Tibial nerve (tissue), 4 donors: Measurements from ENCODE around the gene LACTBL1. TPM values are rescaled to one million over a fixed set of nuclear protein-coding genes. Genes with fewer than 3 reads are reported as not detected.

Source experiments
- DNase-seq, 2 donors: peaks; one replicate each; pipeline ENCODE4 v3.0.0-alpha.2; 2019; ENCODE audit warnings: low spot score in 2 of 2
- H3K27ac ChIP-seq, 4 donors: fragments of 200-600 bp; sonication (generic) in 3 of 4; one replicate each; pipeline ENCODE4 v1.5.1; 2017 to 2019; ENCODE audit warnings: mild to moderate bottlenecking in 1 of 4
- H3K27me3 ChIP-seq, 2 donors: fragments of 200-600 bp; sonication (generic) in 1 of 2; one replicate each; pipeline versions ENCODE4 v1.5.1 to v1.6.0; 2017 to 2019
- H3K36me3 ChIP-seq, 3 donors: fragments of 200-600 bp; sonication (generic); one replicate each; pipeline ENCODE4 v1.5.1; 2018 to 2019
- H3K4me1 ChIP-seq, 4 donors: fragments of 200-600 bp; sonication (generic) in 3 of 4; one replicate each; pipeline ENCODE4 v1.5.1; 2017 to 2019
- H3K4me3 ChIP-seq, 4 donors: fragments of 200-600 bp; sonication (generic) in 3 of 4; one replicate each; pipeline ENCODE4 v1.5.1; 2017 to 2019; ENCODE audit warnings: mild to moderate bottlenecking in 1 of 4, moderate library complexity in 1 of 4
- H3K9me3 ChIP-seq, 4 donors: fragments of 200-600 bp; sonication (generic) in 3 of 4; one replicate each; pipeline ENCODE4 v1.5.1; 2017 to 2019
- EP300 ChIP-seq, 2 donors: sonication (generic); formaldehyde crosslinking; IDR thresholded peaks; one replicate each; pipeline ENCODE4 v1.6.1; 2017; ENCODE audit warnings: antibody characterized with exemption in 2 of 2, mild to moderate bottlenecking in 1 of 2
- POLR2A ChIP-seq, 2 donors: fragments of 450-650 bp; IDR thresholded peaks; one replicate each; pipeline ENCODE4 v1.6.1; 2017; ENCODE audit warnings: antibody characterized with exemption in 2 of 2, mild to moderate bottlenecking in 2 of 2, moderate library complexity in 2 of 2
- WGBS, 2 donors: methylation state at CpG; one replicate each; pipeline ENCODE4 v1.1.5; 2018; 5-methylcytosine and 5-hydroxymethylcytosine counted together
- total RNA-seq, 4 donors: library from RNA; depleted of rRNA; stranded (reverse); fragments of >200 nt; gene quantifications; one replicate each; pipeline ENCODE4 v1.1.0, GENCODE V29; 2016
- TF ChIP-seq, protein P1 (sequence below), 5 experiments: fragments of 200-600 bp in 3 of 5; fragments of 450-650 bp in 2 of 5; sonication (generic) in 3 of 5; IDR thresholded peaks; one replicate each; pipeline ENCODE4 v1.5.1; 2016 to 2019; ENCODE audit warnings: antibody characterized with exemption in 5 of 5, mild to moderate bottlenecking in 3 of 5, moderate library complexity in 2 of 5

LACTBL1 gene, protein sequence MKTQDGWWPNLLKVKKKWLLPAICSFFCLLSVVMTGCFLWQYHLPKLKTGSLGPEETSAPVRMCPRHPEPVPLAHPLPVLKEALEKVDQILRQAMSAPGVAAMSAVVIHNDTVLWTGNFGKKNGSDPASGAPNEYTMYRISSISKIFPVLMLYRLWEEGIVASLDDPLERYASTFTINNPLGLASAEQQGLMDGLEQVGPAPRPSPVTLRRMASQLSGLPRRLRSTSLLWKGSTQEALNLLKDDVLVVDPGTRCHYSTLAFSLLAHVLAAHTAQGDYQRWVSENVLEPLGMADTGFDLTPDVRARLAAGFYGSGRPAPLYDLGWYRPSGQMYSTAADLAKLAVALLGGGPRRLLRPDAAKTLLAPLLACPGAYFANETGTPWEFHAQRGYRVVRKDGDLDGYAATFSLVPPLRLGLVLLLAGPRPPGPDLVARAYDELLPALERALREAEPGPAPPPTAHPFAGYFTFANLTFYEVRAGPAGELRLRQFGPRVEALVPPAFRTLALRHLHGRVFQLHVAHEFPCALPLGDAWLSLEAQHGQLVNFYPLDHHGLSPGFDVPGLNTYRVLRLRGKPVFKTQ
- not detected for total RNA-seq

DNA sequence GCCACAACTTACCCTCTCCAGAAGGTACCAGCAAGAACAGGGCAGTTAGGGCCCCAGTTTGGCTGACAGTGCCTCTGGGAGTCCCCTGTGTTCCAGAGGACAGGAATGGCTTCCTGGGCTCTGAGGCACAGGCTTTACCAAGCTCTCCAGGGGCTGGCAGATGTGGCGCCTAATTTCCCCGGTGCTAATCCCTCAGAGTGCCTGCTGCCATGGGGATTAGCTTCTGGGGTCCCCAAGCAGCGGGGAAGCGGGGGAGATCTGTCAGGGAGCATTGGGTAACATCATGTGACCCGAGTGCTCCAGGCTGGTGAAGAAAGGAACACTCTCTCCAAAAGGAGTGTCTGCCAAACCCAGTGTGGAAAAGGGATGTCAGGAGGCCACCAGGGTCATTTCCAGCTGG lies at the start of gene LACTBL1:
LACTBL1 (minus strand) TSS at position 107 of the 400 bp plus-strand sequence. CDS start 550 bp downstream, outside the sequence.
- no peak for TF ChIP-seq EP300 (IDR thresholded peaks at IDR 0.05)
- TF ChIP-seq, protein P1, sequence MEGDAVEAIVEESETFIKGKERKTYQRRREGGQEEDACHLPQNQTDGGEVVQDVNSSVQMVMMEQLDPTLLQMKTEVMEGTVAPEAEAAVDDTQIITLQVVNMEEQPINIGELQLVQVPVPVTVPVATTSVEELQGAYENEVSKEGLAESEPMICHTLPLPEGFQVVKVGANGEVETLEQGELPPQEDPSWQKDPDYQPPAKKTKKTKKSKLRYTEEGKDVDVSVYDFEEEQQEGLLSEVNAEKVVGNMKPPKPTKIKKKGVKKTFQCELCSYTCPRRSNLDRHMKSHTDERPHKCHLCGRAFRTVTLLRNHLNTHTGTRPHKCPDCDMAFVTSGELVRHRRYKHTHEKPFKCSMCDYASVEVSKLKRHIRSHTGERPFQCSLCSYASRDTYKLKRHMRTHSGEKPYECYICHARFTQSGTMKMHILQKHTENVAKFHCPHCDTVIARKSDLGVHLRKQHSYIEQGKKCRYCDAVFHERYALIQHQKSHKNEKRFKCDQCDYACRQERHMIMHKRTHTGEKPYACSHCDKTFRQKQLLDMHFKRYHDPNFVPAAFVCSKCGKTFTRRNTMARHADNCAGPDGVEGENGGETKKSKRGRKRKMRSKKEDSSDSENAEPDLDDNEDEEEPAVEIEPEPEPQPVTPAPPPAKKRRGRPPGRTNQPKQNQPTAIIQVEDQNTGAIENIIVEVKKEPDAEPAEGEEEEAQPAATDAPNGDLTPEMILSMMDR (IDR thresholded peaks at IDR 0.05), result no peak
- TF ChIP-seq POLR2A (IDR thresholded peaks at IDR 0.05), result no peak
- H3K27ac ChIP-seq, result no peak within 1 kb of the TSS
- H3K4me1 ChIP-seq, result peaks cover 0 to 6% (median 0%) of the 10 kb centered on the region in 4 donors
- H3K27me3 ChIP-seq, result peaks cover 0 to 40% of the 10 kb centered on the region in 2 donors
- no peak within 1 kb of the TSS for H3K4me3 ChIP-seq
- no peaks in the 10 kb centered on the region for H3K36me3 ChIP-seq
- H3K9me3 ChIP-seq, result no peaks in the 10 kb centered on the region
- no peak for DNase-seq
- WGBS, 2 donors, result 67 to 73% methylated on average over 5 of the region's 5 CpGs

DNA sequence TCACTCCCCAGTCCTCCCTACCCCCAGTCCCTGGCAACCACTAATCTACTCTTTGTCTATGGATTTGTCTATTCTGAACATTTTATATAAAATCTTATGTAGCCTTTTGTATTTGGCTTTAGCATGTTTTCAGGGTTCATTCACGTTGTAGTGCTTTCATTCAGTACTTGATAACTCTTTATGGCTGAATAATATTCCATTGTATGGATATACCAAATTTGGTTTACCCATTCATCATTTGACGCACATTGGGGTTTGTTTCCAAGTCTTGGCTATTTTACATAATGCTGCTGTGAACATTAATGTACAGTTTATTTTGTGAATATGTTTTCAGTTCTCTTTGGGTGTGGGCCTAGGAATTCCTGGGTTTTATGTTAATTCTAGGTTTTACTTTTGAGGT lies 49.2 kb upstream of the LACTBL1 start:
- no peak for TF ChIP-seq EP300 (IDR thresholded peaks at IDR 0.05)
- H3K27me3 ChIP-seq, result no peaks in the 10 kb centered on the region
- peaks cover 0 to 13% (median 0%) of the 10 kb centered on the region in 4 donors for H3K9me3 ChIP-seq
- H3K27ac ChIP-seq, result no peak overlapping the region
- no peaks in the 10 kb centered on the region for H3K36me3 ChIP-seq
- H3K4me1 ChIP-seq, result peaks cover 0 to 25% (median 6%) of the 10 kb centered on the region in 4 donors
- no peak for DNase-seq
- H3K4me3 ChIP-seq, result no peak overlapping the region
- WGBS, 2 donors, result 89 to 95% methylated on average over 2 of the region's 2 CpGs

DNA sequence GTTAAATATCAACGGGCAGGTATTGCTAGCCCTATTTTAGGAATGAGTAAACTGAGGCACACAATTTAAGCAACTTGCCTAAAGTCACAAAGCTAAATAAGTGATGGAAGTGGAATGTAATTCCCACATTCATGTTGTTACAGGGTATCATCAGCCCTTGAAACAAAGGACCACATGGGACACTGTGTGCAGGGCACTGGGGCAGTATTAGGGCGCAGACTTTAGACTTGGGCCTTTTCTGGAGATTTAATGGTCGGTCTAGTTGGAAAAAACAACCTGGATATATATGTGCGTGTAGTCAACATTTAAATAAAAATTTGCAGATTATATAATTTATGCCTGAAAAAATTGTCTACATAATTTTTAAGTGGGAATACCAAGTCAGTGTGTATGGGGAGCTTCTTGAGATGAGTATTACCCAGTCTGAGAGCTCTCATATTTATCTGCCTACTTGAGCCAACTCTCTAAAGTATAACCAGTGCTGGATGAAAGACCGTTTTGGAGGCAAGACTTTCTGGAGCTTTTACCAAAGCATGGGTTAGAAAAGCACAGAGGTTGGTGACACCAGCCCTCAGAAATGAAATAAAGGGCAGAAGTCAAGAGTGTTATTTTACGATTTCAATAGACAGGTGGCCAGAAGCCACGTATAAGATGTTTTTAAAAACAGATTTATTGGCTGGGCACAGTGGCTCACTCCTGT lies 48.2 kb upstream of the LACTBL1 start:
- no peak for DNase-seq
- 30 to 32% methylated on average over 7 of the region's 7 CpGs for WGBS, 2 donors
- Histone ChIP-seq H3K4me3 (peak overlapping the region in 3 of 4 donors; percentile 85 to 92 (median 91)), H3K27ac (peak overlapping the region in 1 of 4 donors; percentile 91), H3K9me3 (peaks cover 0 to 13% (median 0%) of the 10 kb centered on the region in 4 donors), H3K4me1 (peaks cover 0 to 25% (median 6%) of the 10 kb centered on the region in 4 donors), H3K27me3 (no peaks in the 10 kb centered on the region), H3K36me3 (no peaks in the 10 kb centered on the region)
- TF ChIP-seq POLR2A (IDR thresholded peaks at IDR 0.05) (no peak), EP300 (IDR thresholded peaks at IDR 0.05) (no peak)
- TF ChIP-seq, protein P1 (IDR thresholded peaks at IDR 0.05), result no peak

DNA sequence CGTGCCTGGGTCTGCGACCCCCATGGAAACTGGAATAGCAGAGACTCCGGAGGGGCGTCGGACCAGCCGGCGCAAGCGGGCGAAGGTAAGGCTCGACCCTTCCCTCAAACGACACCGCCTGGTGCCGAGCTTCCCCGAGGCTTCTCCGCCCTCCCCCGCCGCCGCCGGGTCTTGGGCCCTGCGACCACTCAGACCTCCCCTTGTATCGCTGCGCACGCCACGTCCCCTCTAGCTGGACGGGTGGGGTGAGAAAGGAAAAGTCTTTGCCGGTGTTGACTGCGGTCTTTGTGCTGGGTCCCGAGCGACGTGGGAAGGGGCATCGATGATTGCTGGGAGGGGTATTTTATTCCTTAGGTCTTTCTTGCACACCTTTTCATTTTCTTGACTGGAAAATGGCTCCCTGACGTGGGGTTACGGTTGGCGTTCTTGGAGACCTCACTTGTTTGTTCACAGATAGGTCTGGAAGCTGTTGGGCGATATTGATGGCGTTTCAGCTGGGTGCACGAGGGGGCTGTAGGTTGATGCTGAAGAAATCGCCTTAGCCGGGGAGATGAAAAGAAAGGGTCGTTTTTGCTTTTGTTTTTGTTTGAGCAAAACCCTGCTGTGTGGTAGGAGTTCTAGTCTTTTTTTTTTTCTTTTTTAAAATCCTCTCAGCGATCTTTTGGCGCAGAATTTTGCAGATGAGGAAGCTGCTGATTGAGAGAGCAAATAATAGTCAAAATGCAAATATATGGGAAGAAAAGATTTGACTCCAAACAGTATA lies 47.4 kb upstream of the LACTBL1 start:
- Histone ChIP-seq H3K4me1 (peaks cover 0 to 25% (median 6%) of the 10 kb centered on the region in 4 donors), H3K9me3 (peaks cover 0 to 13% (median 0%) of the 10 kb centered on the region in 4 donors), H3K36me3 (no peaks in the 10 kb centered on the region), H3K27me3 (no peaks in the 10 kb centered on the region), H3K27ac (peak overlapping the region; percentile 75 to 94 (median 92)), H3K4me3 (peak overlapping the region; percentile 85 to 92 (median 88))
- WGBS, 2 donors, result 0 to 1% methylated on average over 28 to 34 of the region's 42 CpGs
- no peak for TF ChIP-seq EP300 (IDR thresholded peaks at IDR 0.05)
- TF ChIP-seq POLR2A (IDR thresholded peaks at IDR 0.05), result no peak
- TF ChIP-seq, protein P1 (IDR thresholded peaks at IDR 0.05), result no peak
- DNase-seq, result peak in 1 of 2 donors; percentile 9
